ENCODE measurements around the gene DUOX2.
"Not testable (repeated sequence)": the region's sequence is repeated elsewhere in the genome, so short reads cannot be mapped to it uniquely, and the experiment has no call there.

DUOX2 gene

DNA sequence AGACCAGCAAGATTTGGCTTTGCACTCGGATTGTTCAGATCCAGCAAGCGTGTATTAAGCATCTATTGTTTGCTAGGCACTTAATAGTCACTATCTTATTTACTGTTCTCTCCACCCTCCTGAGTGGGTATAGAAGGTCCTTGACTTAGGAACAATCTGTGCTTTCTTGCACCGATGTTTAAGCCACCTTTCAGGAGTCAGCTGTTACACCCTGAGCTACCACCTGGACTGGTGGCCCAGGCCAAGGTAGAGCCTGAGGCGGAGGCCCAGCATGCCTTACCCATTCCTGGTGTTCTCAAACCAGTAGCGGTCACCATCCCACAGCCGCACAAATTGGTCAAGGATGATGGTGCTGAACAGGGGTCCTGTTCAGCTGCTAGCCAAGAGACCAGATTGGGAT, 25.8 kb upstream of the DUOX2 start:
- TF ChIP-seq, protein P1, sequence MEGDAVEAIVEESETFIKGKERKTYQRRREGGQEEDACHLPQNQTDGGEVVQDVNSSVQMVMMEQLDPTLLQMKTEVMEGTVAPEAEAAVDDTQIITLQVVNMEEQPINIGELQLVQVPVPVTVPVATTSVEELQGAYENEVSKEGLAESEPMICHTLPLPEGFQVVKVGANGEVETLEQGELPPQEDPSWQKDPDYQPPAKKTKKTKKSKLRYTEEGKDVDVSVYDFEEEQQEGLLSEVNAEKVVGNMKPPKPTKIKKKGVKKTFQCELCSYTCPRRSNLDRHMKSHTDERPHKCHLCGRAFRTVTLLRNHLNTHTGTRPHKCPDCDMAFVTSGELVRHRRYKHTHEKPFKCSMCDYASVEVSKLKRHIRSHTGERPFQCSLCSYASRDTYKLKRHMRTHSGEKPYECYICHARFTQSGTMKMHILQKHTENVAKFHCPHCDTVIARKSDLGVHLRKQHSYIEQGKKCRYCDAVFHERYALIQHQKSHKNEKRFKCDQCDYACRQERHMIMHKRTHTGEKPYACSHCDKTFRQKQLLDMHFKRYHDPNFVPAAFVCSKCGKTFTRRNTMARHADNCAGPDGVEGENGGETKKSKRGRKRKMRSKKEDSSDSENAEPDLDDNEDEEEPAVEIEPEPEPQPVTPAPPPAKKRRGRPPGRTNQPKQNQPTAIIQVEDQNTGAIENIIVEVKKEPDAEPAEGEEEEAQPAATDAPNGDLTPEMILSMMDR (IDR thresholded peaks at IDR 0.05; ENCODE audit: low read depth, low read length, missing control alignments), result no peak
- no peak for DNase-seq (ENCODE audit: extremely low read depth, low read depth)
- H3K4me3 ChIP-seq (replicated peaks; ENCODE audit: low read depth, low read length), result no peak overlapping the region

DNA sequence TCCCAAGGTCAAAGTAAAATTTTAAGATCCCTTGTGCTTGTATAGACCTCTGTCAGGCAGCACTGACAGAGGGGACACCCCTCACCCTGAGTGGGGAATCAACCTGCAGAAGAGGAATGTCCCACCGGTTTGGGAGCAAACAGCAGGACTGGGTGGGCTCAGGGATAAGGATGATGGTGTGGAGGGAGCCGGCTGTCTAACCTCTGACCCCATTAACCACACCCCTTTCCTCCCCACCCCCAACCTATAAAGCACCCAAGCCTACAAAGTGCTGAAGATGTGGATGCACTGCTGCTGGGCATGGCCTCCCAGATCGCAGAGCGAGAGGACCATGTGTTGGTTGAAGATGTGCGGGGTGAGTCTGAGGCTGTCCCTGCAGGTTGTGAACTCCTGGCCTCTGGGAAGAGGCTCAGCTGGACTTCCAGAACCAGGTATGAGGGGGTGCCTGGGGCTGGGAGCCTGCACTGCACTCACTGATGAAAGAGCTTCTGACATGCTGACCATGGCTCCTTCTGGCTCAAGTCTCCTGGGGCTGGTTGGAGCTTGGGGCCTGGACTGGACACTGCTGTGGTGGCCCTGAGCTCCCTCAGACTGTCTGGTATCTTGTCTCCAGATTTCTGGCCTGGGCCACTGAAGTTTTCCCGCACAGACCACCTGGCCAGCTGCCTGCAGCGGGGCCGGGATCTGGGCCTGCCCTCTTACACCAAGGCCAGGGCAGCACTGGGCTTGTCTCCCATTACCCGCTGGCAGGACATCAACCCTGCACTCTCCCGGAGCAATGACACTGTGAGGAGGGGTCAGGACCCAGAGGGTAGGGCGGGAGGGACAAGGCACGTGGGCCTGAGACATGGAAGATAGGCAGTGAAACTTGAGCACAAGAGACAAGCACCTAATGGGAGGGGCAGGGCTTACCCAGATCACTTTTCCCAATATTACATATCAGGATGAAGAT, 25.1 kb upstream of the DUOX2 start:
- TF ChIP-seq, protein P1 (IDR thresholded peaks at IDR 0.05; ENCODE audit: low read depth, low read length, missing control alignments), result no peak
- no peak overlapping the region for H3K4me3 ChIP-seq (replicated peaks; ENCODE audit: low read depth, low read length)
- DNase-seq (ENCODE audit: extremely low read depth, low read depth), result no peak

DNA sequence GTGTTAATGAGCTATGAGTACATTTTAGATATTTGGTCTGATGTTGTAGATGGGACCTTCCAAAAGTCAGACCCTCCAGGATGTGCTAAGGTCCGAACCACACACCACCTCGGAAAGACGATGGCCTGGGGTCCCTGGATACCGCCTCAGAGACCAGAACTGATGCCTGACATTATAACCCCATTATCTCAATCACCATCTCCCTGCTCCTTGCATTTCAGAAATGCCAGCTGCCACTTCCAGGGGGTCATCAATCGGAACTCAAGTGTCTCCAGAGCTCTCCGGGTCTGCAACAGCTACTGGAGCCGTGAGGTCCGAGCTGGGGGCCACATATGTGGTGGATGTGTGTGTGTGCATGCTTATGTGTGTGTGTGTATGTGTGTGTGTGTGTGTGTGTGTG, 23.7 kb upstream of the DUOX2 start:
- TF ChIP-seq, protein P1 (IDR thresholded peaks at IDR 0.05; ENCODE audit: low read depth, low read length, missing control alignments), result no peak
- DNase-seq (ENCODE audit: extremely low read depth, low read depth), result no peak
- H3K4me3 ChIP-seq (replicated peaks; ENCODE audit: low read depth, low read length), result no peak overlapping the region

DNA sequence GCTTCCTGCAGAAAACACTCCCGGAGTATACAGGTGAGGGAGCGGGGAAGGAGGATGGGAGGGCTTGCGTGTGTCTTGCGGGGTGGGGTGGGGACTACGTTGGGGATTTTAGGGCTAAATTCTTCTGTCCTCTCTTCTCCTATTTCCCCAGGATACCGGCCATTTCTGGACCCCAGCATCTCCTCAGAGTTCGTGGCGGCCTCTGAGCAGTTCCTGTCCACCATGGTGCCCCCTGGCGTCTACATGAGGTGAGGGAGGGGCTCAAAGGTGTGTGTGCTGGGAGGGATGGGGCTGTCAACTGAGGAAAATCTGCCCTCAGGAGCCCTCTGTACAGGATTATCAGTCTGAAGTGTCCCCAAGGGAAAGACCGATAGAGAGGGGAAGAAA, 22.4 kb upstream of the DUOX2 start:
- no peak for DNase-seq (ENCODE audit: extremely low read depth, low read depth)
- no peak overlapping the region for H3K4me3 ChIP-seq (replicated peaks; ENCODE audit: low read depth, low read length)
- TF ChIP-seq, protein P1 (IDR thresholded peaks at IDR 0.05; ENCODE audit: low read depth, low read length, missing control alignments), result no peak

DNA sequence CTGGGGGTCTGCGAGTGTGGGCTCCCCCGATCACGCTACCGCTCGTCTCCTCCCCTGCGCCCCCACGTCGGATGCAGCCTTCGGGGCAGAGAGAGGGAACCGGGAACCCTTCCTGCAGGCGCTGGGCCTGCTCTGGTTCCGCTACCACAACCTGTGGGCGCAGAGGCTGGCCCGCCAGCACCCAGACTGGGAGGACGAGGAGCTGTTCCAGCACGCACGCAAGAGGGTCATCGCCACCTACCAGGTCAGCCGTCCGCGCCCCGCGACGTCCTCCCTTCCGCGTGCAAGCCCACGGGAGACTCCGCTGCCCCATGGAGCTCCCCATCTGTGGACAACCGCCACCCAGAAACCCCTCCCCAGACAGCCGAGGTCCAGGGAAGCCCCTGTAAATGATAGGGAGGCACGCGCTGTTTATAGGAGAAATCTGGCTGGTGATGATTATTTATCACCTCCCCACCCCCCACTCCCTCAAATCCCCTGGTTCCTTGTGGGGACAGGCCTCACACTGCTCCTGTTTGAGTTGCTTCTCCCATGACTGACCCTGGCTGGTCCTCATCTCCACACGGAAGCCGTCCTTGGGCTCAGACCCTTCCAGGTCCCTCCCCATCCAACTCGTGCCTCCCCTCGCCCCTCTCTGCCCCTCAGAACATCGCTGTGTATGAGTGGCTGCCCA, 21.9 kb upstream of the DUOX2 start:
- not testable (repeated sequence) for H3K4me3 ChIP-seq (replicated peaks; ENCODE audit: low read depth, low read length); DNase-seq (ENCODE audit: extremely low read depth, low read depth)

DNA sequence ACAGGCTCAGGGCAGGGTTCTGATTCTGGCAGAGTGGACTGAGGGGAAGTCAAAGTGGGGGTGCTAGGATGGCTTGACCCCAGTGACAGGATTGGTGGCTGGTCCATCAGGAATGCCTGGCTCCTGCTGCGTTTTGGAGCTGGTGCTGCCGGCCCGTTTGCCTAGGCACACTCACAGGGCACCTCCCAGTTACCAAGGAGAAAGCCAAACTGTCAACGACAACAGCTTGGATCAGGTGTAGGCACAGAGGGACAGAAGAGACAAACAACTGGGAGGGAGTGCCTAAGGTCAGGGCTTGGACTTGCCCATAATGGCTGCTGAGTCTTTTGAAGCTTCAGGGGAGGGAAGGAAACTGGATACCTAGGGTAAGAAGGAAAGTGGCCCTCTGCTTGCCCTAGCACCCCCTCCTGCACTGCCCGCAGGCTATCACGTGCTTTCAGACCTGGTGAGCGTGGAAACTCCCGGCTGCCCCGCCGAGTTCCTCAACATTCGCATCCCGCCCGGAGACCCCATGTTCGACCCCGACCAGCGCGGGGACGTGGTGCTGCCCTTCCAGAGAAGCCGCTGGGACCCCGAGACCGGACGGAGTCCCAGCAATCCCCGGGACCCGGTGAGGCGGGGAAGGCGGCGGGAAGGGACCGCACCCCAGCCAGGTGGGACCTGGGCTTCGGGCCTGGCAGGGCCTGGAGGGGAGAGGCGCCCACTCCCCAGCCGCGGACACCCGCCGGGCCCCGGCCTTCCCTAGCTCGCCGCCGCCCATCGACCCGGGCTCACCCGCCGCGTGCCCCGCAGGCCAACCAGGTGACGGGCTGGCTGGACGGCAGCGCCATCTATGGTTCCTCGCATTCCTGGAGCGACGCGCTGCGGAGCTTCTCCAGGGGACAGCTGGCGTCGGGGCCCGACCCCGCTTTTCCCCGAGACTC, 21.0 kb upstream of the DUOX2 start:
- TF ChIP-seq, protein P1 (IDR thresholded peaks at IDR 0.05; ENCODE audit: low read depth, low read length, missing control alignments), result peak; percentile 5
- no peak overlapping the region for H3K4me3 ChIP-seq (replicated peaks; ENCODE audit: low read depth, low read length)
- no peak for DNase-seq (ENCODE audit: extremely low read depth, low read depth)

All from HFF-Myc (cell line).